SH-SY5Y (cell line): ENCODE measurements around the gene CARD11.

Experiments
- GATA2 ChIP-seq: IDR thresholded peaks from 2 replicates; pipeline ENCODE4 v1.6.1; 2011; ENCODE audit warnings: mild to moderate bottlenecking, low read depth, low read length
- GATA3 ChIP-seq: IDR thresholded peaks from 2 replicates; pipeline ENCODE4 v1.6.1; 2011; ENCODE audit warnings: low read depth, mild to moderate bottlenecking, low read length, moderate library complexity

DNA sequence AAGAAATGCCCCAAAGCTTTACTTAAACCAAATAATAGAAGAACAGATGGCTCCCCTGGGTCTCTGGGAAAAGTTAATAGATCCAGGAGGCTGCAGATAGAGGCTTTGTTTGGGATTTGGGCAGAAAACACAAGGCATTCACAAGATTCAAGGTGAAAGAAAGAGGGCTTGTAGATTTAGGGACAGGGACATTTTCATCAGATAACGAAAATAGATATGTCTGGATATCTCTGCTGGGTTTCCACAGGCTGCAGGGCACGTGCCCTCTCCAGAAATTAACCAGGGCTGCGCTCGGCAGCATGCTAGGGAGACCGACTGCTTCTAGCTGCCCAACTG lies 14.9 kb downstream of the CARD11 start:
- TF ChIP-seq GATA2 (peak; percentile 97), GATA3 (peak; percentile 91)
